Measurements from ENCODE around the gene TMEM235. TPM values are rescaled to one million over a fixed set of nuclear protein-coding genes. Genes with fewer than 3 reads are reported as not detected.

Gene TMEM235
- total and polyA plus RNA-seq, 2 experiments from 2014 or later: not detected

DNA sequence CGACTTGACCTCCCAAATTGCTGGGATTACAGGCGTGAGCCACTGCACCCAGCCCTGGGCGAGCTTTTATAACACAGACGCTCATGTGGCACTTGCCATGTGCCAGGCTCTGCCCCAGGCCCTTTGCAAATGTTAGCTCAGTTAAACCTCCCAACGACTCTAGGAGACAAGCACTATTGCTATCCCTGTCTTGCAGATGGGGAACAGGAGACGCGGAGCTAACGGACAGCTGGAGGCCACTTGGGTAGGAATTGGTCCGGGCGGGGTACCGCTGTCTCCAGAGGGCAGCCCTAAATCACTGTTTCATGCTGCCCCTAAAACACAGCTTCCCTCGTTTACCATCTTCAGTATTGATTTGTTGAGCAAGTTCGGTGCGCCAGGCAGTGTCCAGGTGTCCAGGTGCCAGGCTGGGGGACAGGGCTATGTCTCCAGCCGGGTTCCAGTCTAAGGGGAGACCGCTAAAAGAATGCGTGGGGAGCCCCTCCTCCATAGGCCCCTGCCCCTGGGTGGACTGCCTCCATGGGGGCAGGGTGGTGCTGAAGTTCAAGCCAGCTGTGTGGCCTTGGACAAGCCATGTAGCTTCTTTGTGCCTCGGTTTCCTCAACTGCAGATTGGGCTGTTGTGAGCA, 23.7 kb downstream of the TMEM235 start:
- H3K4me3 Mint-ChIP-seq: no peak overlapping the region; the same call in 2 of the 3 replicates
- no peaks in the 10 kb centered on the region for H3K9me2 ChIP-seq (ENCODE audit: insufficient read depth)
- H4K20me1 ChIP-seq (replicated peaks; ENCODE audit: insufficient read depth): no peaks in the 10 kb centered on the region
- TF ChIP-seq, protein P1, sequence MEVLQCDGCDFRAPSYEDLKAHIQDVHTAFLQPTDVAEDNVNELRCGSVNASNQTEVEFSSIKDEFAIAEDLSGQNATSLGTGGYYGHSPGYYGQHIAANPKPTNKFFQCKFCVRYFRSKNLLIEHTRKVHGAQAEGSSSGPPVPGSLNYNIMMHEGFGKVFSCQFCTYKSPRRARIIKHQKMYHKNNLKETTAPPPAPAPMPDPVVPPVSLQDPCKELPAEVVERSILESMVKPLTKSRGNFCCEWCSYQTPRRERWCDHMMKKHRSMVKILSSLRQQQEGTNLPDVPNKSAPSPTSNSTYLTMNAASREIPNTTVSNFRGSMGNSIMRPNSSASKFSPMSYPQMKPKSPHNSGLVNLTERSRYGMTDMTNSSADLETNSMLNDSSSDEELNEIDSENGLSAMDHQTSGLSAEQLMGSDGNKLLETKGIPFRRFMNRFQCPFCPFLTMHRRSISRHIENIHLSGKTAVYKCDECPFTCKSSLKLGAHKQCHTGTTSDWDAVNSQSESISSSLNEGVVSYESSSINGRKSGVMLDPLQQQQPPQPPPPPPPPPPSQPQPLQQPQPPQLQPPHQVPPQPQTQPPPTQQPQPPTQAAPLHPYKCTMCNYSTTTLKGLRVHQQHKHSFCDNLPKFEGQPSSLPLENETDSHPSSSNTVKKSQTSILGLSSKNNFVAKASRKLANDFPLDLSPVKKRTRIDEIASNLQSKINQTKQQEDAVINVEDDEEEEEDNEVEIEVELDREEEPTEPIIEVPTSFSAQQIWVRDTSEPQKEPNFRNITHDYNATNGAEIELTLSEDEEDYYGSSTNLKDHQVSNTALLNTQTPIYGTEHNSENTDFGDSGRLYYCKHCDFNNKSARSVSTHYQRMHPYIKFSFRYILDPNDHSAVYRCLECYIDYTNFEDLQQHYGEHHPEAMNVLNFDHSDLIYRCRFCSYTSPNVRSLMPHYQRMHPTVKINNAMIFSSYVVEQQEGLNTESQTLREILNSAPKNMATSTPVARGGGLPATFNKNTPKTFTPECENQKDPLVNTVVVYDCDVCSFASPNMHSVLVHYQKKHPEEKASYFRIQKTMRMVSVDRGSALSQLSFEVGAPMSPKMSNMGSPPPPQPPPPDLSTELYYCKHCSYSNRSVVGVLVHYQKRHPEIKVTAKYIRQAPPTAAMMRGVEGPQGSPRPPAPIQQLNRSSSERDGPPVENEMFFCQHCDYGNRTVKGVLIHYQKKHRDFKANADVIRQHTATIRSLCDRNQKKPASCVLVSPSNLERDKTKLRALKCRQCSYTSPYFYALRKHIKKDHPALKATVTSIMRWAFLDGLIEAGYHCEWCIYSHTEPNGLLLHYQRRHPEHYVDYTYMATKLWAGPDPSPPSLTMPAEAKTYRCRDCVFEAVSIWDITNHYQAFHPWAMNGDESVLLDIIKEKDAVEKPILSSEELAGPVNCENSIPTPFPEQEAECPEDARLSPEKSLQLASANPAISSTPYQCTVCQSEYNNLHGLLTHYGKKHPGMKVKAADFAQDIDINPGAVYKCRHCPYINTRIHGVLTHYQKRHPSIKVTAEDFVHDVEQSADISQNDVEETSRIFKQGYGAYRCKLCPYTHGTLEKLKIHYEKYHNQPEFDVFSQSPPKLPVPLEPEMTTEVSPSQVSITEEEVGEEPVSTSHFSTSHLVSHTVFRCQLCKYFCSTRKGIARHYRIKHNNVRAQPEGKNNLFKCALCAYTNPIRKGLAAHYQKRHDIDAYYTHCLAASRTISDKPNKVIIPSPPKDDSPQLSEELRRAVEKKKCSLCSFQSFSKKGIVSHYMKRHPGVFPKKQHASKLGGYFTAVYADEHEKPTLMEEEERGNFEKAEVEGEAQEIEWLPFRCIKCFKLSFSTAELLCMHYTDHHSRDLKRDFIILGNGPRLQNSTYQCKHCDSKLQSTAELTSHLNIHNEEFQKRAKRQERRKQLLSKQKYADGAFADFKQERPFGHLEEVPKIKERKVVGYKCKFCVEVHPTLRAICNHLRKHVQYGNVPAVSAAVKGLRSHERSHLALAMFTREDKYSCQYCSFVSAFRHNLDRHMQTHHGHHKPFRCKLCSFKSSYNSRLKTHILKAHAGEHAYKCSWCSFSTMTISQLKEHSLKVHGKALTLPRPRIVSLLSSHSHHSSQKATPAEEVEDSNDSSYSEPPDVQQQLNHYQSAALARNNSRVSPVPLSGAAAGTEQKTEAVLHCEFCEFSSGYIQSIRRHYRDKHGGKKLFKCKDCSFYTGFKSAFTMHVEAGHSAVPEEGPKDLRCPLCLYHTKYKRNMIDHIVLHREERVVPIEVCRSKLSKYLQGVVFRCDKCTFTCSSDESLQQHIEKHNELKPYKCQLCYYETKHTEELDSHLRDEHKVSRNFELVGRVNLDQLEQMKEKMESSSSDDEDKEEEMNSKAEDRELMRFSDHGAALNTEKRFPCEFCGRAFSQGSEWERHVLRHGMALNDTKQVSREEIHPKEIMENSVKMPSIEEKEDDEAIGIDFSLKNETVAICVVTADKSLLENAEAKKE (CRISPR knock-in tag; IDR thresholded peaks at IDR 0.05): no peak
- TF ChIP-seq ZNF331 (CRISPR knock-in tag; IDR thresholded peaks at IDR 0.05; ENCODE audit: low read depth) (no peak), CREB1 (CRISPR knock-in tag; IDR thresholded peaks at IDR 0.05; ENCODE audit: low read depth) (no peak), NANOG (IDR thresholded peaks at IDR 0.05; ENCODE audit: borderline replicate concordance) (no peak), STAT1 (IDR thresholded peaks at IDR 0.05; ENCODE audit: unreplicated experiment) (no peak), EZH2 (IDR thresholded peaks at IDR 0.05; ENCODE audit: low read depth, unreplicated experiment) (no peak), JUNB (IDR thresholded peaks at IDR 0.05; ENCODE audit: unreplicated experiment) (no peak)
- TF ChIP-seq, protein P2, sequence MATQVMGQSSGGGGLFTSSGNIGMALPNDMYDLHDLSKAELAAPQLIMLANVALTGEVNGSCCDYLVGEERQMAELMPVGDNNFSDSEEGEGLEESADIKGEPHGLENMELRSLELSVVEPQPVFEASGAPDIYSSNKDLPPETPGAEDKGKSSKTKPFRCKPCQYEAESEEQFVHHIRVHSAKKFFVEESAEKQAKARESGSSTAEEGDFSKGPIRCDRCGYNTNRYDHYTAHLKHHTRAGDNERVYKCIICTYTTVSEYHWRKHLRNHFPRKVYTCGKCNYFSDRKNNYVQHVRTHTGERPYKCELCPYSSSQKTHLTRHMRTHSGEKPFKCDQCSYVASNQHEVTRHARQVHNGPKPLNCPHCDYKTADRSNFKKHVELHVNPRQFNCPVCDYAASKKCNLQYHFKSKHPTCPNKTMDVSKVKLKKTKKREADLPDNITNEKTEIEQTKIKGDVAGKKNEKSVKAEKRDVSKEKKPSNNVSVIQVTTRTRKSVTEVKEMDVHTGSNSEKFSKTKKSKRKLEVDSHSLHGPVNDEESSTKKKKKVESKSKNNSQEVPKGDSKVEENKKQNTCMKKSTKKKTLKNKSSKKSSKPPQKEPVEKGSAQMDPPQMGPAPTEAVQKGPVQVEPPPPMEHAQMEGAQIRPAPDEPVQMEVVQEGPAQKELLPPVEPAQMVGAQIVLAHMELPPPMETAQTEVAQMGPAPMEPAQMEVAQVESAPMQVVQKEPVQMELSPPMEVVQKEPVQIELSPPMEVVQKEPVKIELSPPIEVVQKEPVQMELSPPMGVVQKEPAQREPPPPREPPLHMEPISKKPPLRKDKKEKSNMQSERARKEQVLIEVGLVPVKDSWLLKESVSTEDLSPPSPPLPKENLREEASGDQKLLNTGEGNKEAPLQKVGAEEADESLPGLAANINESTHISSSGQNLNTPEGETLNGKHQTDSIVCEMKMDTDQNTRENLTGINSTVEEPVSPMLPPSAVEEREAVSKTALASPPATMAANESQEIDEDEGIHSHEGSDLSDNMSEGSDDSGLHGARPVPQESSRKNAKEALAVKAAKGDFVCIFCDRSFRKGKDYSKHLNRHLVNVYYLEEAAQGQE (IDR thresholded peaks at IDR 0.05; ENCODE audit: unreplicated experiment): no peak
- no peaks in the 10 kb centered on the region for H3K36me3 Mint-ChIP-seq (ENCODE audit: low read depth)
- H3K4me3 ChIP-seq: no peak overlapping the region
- no peak overlapping the region for H3K27ac ChIP-seq (ENCODE audit: low read depth)
- DNase-seq (ENCODE audit: low spot score): no peak
- H3K79me2 ChIP-seq (replicated peaks; ENCODE audit: insufficient read depth): no peaks in the 10 kb centered on the region
- no peak overlapping the region for H3K4me2 ChIP-seq
- H3K27me3 ChIP-seq (ENCODE audit: insufficient read depth): no peaks in the 10 kb centered on the region
- H3K9me3 Mint-ChIP-seq: no peaks in the 10 kb centered on the region
- H3K27ac Mint-ChIP-seq: no peak overlapping the region
- H3K36me3 ChIP-seq (ENCODE audit: insufficient read depth): no peaks in the 10 kb centered on the region
- ATAC-seq: no peak
- H3K4me1 Mint-ChIP-seq: peaks cover 46% of the 10 kb centered on the region
- peaks cover 16% of the 10 kb centered on the region for H3K27me3 Mint-ChIP-seq (ENCODE audit: insufficient read depth, low read depth, poor library complexity)
- H3F3A ChIP-seq (replicated peaks; ENCODE audit: low read depth): peaks cover 10% of the 10 kb centered on the region
- H2AFZ ChIP-seq: no peak overlapping the region
- peaks cover 22% of the 10 kb centered on the region for H3K4me1 ChIP-seq (ENCODE audit: insufficient read depth)
